NCI-H1105 (cell line): ENCODE measurements around the gene VN1R4.
"Not testable (repeated sequence)": the region's sequence is repeated elsewhere in the genome, so short reads cannot be mapped to it uniquely, and the experiment has no call there.

Source experiments
- DNase-seq: peaks from one replicate; lab custom pipeline; 2025; lab: John Stamatoyannopoulos, UW

Gene VN1R4, protein sequence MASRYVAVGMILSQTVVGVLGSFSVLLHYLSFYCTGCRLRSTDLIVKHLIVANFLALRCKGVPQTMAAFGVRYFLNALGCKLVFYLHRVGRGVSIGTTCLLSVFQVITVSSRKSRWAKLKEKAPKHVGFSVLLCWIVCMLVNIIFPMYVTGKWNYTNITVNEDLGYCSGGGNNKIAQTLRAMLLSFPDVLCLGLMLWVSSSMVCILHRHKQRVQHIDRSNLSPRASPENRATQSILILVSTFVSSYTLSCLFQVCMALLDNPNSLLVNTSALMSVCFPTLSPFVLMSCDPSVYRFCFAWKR

DNA sequence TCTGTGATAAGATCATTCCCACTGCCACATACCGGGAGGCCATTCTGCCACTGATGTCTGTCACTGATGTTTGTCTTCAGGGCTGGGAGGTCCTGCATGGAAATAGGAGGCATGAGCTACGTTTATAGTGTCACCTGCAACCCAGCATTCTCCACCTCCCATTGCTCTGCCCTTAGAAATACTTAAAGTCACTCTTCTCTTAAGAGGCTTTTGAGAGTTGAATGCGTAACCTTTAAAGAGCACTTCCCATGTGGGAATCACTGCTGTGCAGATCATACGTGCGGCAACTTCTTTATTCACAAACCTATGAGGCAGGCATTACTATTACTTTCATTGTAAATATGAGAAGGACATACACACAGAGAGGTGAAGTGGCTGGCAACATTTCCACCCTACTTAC, at the start of gene VN1R4:
VN1R4 (minus strand) TSS at position 101 of the 400 bp plus-strand sequence; CDS start at position 43, 58 bp downstream.
- not testable (repeated sequence) for DNase-seq

- DNase-seq: no peak
Measured at GRCh38 chr19:53311897-53312296, 44.4 kb upstream of the VN1R4 start.

DNA sequence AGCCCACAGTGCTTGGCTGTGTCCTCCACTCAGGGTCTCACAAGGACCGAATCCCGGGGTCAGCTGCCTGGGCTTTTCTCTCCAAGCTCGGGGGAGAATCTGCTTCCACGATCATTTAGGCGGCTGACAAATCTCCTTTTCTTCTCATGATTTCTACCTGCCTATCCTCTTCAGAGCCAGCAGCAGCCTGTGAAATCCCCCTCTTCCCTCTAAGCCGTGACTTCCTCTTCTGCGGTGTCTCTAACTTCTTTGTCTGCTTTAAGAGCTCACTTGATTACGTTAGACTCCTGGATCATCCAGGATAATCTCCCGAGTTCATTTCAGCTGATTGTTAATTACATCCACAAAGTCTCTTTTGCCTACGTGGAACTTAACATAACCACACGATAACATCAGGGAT, 43.5 kb upstream of the VN1R4 start:
- DNase-seq: no peak

- DNase-seq: no peak
Measured at GRCh38 chr19:53308339-53308811, 40.9 kb upstream of the VN1R4 start.

- not testable (repeated sequence) for DNase-seq
Measured at GRCh38 chr19:53301341-53301740, 33.8 kb upstream of the VN1R4 start.

DNA sequence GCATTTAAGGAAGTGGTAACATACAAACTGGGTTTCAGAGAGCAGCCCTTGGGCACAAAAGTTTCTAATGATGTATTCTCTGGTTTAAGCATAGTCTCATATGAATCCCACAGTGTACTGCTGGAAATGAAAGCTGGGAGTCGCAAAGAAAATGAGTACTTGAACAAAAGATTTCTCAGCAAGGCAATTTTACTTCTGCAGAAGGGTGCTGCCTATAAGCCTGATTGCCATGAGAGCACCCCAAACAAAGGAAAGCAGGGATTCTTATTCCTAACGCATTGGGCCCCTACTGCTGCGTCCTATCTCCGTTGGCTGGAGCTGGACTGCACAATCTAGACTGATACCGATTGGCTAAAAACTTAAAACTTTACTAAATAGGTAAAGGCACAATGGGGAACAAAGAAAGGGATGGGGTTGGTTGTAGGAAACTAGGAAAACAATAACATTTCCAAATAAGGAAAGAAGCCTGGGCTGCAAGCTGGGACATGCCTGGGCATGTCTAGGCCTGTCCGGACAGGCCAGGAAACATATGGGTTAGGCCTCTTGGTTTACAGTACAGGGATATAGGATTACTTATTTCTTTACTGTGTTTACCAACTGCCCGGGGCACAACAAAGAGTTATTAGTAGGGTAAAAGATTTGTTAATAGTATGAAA, 27.4 kb upstream of the VN1R4 start:
- no peak for DNase-seq

GRCh38 chr19:53290758-53291549, 23.4 kb upstream of the VN1R4 start:
- DNase-seq: no peak

GRCh38 chr19:53285087-53285486, 17.6 kb upstream of the VN1R4 start:
- DNase-seq: no peak

DNA sequence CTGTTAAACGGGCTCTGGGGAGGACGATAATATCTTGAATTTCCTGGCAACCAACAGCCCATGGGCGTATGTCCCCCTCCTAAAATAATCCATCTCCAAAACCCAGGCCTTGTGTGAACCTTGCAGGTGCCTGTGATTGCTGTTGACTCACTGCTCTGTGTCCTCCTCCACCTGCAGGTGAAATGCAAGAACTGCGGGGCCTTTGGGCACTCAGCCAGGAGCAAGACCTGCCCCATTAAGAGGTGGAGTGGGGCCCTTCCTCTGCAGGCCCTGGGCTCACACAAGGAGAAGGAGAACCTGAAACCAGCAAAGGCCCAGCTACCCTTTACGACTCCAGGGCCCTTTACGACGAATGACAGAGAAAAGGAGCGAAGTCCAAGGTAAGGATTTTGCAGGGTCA, 14.4 kb upstream of the VN1R4 start:
- not testable (repeated sequence) for DNase-seq

GRCh38 chr19:53275480-53275879, 8.0 kb upstream of the VN1R4 start:
- no peak for DNase-seq

DNA sequence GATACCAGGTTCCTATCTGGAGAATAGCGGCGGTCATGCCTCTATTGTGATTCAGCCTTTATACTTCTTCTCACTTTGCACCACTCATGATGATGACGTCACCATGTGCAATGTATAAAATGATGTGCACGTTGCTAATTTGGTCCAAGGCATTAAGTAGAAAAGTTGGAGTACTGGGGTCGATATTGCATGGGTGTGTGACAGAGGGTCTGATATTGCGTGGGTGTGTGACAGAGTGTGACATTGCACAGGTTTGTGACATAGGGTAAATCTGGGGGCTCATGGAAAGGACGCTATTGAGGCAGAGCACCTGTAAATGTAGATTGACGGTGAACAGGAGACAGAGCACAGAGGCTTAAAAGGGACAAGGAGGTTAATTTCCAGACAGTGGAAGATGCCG, 4.5 kb upstream of the VN1R4 start:
- DNase-seq: no peak

DNA sequence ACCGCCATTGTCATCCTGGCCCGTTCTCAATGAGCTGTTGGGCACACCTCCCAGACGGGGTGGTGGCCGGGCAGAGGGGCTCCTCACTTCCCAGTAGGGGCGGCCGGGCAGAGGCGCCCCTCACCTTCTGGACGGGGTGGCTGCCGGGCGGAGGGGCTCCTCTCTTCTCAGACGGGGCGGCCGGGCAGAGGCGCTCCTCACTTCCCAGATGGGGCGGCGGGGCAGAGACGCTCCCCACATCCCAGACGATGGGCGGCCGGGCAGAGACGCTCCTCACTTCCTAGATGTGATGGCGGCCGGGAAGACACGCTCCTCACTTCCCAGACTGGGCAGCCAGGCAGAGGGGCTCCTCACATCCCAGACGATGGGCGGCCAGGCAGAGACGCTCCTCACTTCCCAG, 2.3 kb upstream of the VN1R4 start:
- not testable (repeated sequence) for DNase-seq

GRCh38 chr19:53257715-53258342, 9.7 kb downstream of the VN1R4 start, which contains the start of gene VN1R2:
TSS of gene VN1R2 (plus strand) at chr19:53258292. CDS start at chr19:53258376, 84 bp downstream.
- not testable (repeated sequence) for DNase-seq

- DNase-seq: no peak
Measured at GRCh38 chr19:53254411-53255341, 12.8 kb downstream of the VN1R4 start, which contains the start of gene ZNF677. TSS of gene ZNF677 (minus strand) at chr19:53254873. CDS start at chr19:53251550, 3,323 bp downstream.

DNA sequence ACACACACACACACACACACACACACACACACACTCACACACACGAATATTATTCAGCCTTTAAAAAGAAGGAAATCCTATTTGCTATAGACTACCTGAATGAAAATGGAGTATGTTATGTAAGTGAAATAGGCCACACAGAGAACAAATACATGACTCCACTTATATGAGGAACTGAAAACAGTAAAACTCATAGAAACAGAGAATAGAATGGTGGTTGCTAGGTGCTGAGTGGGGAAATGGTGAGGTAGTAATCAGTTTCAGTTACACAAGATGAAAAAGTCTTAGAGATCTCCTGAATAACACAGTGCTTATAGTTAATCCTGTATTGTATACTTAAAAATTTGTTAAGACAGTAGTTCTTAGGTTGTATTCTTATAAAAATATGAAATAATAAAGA, 21.0 kb downstream of the VN1R4 start:
- DNase-seq: no peak

DNA sequence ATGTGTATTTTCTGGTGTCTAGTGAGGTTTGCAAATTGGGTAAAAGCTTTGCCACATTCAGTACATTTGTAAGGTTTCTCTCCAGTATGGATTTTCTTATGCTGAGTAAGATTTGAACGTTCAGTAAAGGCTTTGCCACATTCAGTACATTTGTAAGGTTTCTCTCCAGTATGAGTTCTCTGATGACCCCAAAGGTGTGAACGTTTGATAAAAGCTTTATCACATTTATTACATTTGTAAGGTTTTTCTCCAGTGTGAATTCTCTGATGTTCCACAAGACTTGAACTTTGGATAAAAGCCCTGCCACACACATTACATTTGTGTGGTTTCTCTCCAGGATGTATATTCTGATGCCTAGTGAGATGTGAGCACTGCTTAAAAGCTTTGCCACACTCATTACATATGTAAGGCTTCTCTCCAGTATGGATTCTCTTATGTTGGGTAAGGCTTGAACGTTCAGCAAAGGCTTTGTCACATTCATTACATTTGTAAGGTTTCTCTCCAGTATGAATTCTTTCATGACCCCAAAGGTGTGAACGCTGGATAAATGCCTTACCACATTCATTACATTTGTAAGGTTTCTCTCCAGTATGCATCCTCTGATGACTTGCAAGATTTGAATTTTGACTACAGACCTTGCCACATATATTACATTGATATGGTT, 30.3 kb downstream of the VN1R4 start:
- DNase-seq: no peak

- DNase-seq: no peak
Measured at GRCh38 chr19:53224606-53225005, 42.9 kb downstream of the VN1R4 start.

GRCh38 chr19:53222716-53223115, 44.8 kb downstream of the VN1R4 start:
- DNase-seq: not testable (repeated sequence)
